ENCODE measurements around the gene TNFRSF8.

GRCh38 chr1:12109901-12110300, 46.8 kb downstream of the TNFRSF8 start:
- TF ChIP-seq, protein P1, sequence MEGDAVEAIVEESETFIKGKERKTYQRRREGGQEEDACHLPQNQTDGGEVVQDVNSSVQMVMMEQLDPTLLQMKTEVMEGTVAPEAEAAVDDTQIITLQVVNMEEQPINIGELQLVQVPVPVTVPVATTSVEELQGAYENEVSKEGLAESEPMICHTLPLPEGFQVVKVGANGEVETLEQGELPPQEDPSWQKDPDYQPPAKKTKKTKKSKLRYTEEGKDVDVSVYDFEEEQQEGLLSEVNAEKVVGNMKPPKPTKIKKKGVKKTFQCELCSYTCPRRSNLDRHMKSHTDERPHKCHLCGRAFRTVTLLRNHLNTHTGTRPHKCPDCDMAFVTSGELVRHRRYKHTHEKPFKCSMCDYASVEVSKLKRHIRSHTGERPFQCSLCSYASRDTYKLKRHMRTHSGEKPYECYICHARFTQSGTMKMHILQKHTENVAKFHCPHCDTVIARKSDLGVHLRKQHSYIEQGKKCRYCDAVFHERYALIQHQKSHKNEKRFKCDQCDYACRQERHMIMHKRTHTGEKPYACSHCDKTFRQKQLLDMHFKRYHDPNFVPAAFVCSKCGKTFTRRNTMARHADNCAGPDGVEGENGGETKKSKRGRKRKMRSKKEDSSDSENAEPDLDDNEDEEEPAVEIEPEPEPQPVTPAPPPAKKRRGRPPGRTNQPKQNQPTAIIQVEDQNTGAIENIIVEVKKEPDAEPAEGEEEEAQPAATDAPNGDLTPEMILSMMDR (IDR thresholded peaks at IDR 0.05), result no peak
- no peak for TF ChIP-seq POLR2A (IDR thresholded peaks at IDR 0.05)
- no peak for TF ChIP-seq POLR2AphosphoS5 (IDR thresholded peaks at IDR 0.05)
